ENCODE data around the gene ADAMTSL5. TPM values are rescaled to one million over a fixed set of nuclear protein-coding genes. Genes with fewer than 3 reads are reported as not detected.

The ADAMTSL5 gene
- total RNA-seq, 1 experiment from 2014 or later: 0.86 TPM

- DNase-seq (ENCODE audit: low spot score): no peak
- ChIA-PET POLR2A (ENCODE audit: low non-redundant PET) (interaction anchor here (0.6 to 0.7 kb wide), 2 partner anchors 95 to 229 kb away, joined by 3 to 7 read pairs; partner anchors contain the start of gene MBD3), CTCF (no interaction called here)
- Histone ChIP-seq H3K27ac (ENCODE audit: low read depth, low read length, poor library complexity, severe bottlenecking) (no peak overlapping the region), H3K27me3 (replicated peaks; ENCODE audit: insufficient read depth, low read depth, low read length, poor library complexity) (no peaks in the 10 kb centered on the region), H3K4me3 (ENCODE audit: low read depth, low read length, poor library complexity, severe bottlenecking) (no peak overlapping the region), H3K4me1 (ENCODE audit: insufficient read depth, low read length, poor library complexity, severe bottlenecking) (peaks cover 1% of the 10 kb centered on the region), H3K9me3 (ENCODE audit: low read depth, low read length, poor library complexity, severe bottlenecking) (no peaks in the 10 kb centered on the region), H3K36me3 (ENCODE audit: insufficient read depth, low read length, poor library complexity, severe bottlenecking) (no peaks in the 10 kb centered on the region)
- TF ChIP-seq EZH2 (IDR thresholded peaks at IDR 0.05; ENCODE audit: borderline replicate concordance, low read depth, low read length, poor library complexity, severe bottlenecking) (no peak), CTCF (conservative IDR thresholded peaks at IDR 0.05; ENCODE audit: low read depth, low read length) (no peak)
- intact Hi-C loops (cut with micrococcal nuclease; ENCODE audit: unreplicated experiment): no loop called here
- no TSS peak for BruUV-seq (replicated peaks)
These were observed 15.1 kb downstream of the ADAMTSL5 start for GRCh38 chr19:1497578-1498235.

GRCh38 chr19:1496714-1497577, 15.9 kb downstream of the ADAMTSL5 start:
- DNase-seq (ENCODE audit: low spot score): no peak

More at GRCh38 chr19:1496714-1497577, 15.9 kb downstream of the ADAMTSL5 start:
- H3K36me3 ChIP-seq (ENCODE audit: insufficient read depth, low read length, poor library complexity, severe bottlenecking): no peaks in the 10 kb centered on the region
- H3K27me3 ChIP-seq (replicated peaks; ENCODE audit: insufficient read depth, low read depth, low read length, poor library complexity): no peaks in the 10 kb centered on the region
- H3K27ac ChIP-seq (ENCODE audit: low read depth, low read length, poor library complexity, severe bottlenecking): no peak overlapping the region
- TF ChIP-seq CTCF (conservative IDR thresholded peaks at IDR 0.05; ENCODE audit: low read depth, low read length): no peak
- H3K9me3 ChIP-seq (ENCODE audit: low read depth, low read length, poor library complexity, severe bottlenecking): no peaks in the 10 kb centered on the region
- no peaks in the 10 kb centered on the region for H3K4me1 ChIP-seq (ENCODE audit: insufficient read depth, low read length, poor library complexity, severe bottlenecking)
- POLR2A ChIA-PET (ENCODE audit: low non-redundant PET): interaction anchor here (0.6 kb wide), 1 partner anchor 96 kb away, joined by 7 read pairs; the partner anchor contains the start of gene MBD3
- CTCF ChIA-PET: no interaction called here
- no TSS peak for BruUV-seq (replicated peaks)
- no peak overlapping the region for H3K4me3 ChIP-seq (ENCODE audit: low read depth, low read length, poor library complexity, severe bottlenecking)
- intact Hi-C loops (cut with micrococcal nuclease; ENCODE audit: unreplicated experiment): no loop called here

Data from A673 (cell line).